Mucosa of rectum (tissue), 2 donors: ENCODE results near the gene HSD17B3.

Experiments used
- H3K27ac ChIP-seq, 2 donors: one replicate each; pipeline ENCODE4 v1.7.0; 2013; ENCODE audit warnings: inconsistent platforms in 2 of 2, low read depth in 2 of 2, low read length in 2 of 2
- H3K27me3 ChIP-seq, 2 donors: one replicate each; pipeline ENCODE4 v1.7.0; 2013; ENCODE audit warnings: low read length in 2 of 2; ENCODE audit not compliant: control insufficient read depth in 2 of 2, insufficient read depth in 2 of 2
- H3K36me3 ChIP-seq, 2 donors: one replicate each; pipeline ENCODE4 v1.7.0; 2013; ENCODE audit warnings: low read length in 2 of 2; ENCODE audit not compliant: control insufficient read depth in 2 of 2, insufficient read depth in 2 of 2
- H3K4me1 ChIP-seq, 2 donors: one replicate each; pipeline ENCODE4 v1.7.0; 2013; ENCODE audit warnings: low read length in 2 of 2, mild to moderate bottlenecking in 1 of 2; ENCODE audit not compliant: control insufficient read depth in 2 of 2, insufficient read depth in 2 of 2
- H3K4me3 ChIP-seq, 2 donors: one replicate each; pipeline ENCODE4 v1.7.0; 2013; ENCODE audit warnings: low read length in 2 of 2
- H3K9ac ChIP-seq, 2 donors: one replicate each; pipeline ENCODE4 v1.7.0; 2013; ENCODE audit warnings: low read length in 2 of 2, low read depth in 1 of 2, mild to moderate bottlenecking in 1 of 2
- H3K9me3 ChIP-seq, 2 donors: one replicate each; pipeline ENCODE4 v1.7.0; 2013; ENCODE audit warnings: low read length in 2 of 2; ENCODE audit not compliant: control insufficient read depth in 2 of 2
- donor health status: healthy.
- donor health status: Normal muscosa, but diverticular disease.

Gene HSD17B3

DNA sequence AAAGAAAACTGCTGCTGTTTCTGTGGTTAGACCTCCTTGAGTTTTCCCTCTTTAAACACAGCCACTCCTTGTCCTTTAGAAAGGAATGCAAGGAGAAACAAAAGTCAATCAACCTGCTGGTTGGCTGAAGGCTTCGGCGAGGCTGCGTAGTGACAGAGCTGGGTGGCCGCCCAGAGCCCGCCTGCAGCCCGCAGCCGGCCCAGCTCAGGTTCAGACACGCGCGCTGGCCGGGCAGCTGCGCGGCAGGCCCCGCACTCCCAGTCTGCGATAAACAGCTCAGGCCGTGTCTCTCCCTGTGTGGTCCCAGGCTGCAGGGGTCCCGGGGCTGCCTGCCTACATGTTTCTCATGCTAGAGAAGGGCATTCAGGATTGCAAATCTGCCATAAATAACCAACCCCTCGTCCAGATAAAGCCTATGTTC is 115.4 kb downstream of the HSD17B3 start:
- H3K27me3 ChIP-seq = no peaks in the 10 kb centered on the region
- H3K9me3 ChIP-seq = peaks cover 4% of the 10 kb centered on the region in 2 donors
- H3K4me3 ChIP-seq = peak overlapping the region; percentile 34 to 45
- H3K9ac ChIP-seq = peak overlapping the region; percentile 53 to 61
- no peaks in the 10 kb centered on the region for H3K36me3 ChIP-seq
- H3K27ac ChIP-seq = peak overlapping the region; percentile 86 to 92
- peaks cover 6 to 12% of the 10 kb centered on the region in 2 donors for H3K4me1 ChIP-seq

DNA sequence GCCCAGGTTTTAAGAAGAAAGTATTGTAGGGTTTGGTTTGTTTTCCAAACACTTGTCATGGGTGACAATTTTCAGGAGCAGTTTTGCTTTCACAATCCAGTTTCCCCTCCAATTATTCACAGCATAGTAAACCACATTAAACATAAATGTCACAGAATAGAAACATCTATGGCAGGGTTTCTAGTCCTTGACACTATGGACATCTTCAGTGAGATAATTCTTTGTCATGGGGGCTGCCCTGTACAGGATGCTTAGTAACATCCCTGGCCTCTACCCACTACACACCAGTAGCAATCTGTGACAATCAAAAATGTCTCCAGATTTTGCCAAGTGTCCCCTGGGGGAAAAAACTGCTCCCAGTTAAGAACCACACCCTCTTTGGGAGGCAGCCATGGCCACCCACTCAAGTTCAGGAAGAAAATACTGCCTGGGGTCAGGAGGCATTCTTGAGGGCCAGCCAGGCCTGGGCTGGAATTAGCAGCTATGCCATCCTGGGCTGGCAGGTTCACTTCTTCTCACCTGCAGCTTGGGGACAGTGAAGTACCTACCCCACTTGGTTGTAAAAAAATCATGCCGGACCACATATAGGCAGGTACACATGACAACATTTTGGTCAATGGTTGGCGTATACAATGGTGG is 116.3 kb downstream of the HSD17B3 start:
- no peak overlapping the region for H3K9ac ChIP-seq
- peaks cover 6 to 12% of the 10 kb centered on the region in 2 donors for H3K4me1 ChIP-seq
- H3K4me3 ChIP-seq = no peak overlapping the region
- H3K27ac ChIP-seq = peak overlapping the region; percentile 86 to 92
- H3K27me3 ChIP-seq = no peaks in the 10 kb centered on the region
- no peaks in the 10 kb centered on the region for H3K36me3 ChIP-seq
- peaks cover 0 to 4% of the 10 kb centered on the region in 2 donors for H3K9me3 ChIP-seq
